Activated CD8-positive, alpha-beta T cell treated with anti-CD3 and anti-CD28 coated beads, Interleukin-2, amount 10 ng/mL, durations not matched to agents 7 days and 5 days (primary cell): ENCODE results near the gene BTAF1. TPM values are rescaled to one million over a fixed set of nuclear protein-coding genes. Genes with fewer than 3 reads are reported as not detected.

ENCODE experiments used
- ATAC-seq: fragments of 150-1000 bp; cut with Tn5 transposase; one replicate; pipeline ENCODE4 v1.10.0; 2021; ENCODE audit warnings: moderate library complexity
- CTCF ChIA-PET: fragments of 350-600 bp; sonication (Branson Sonifier 250); formaldehyde crosslinking; loops from one replicate; lab custom pipeline; 2021; ENCODE audit warnings: antibody characterized with exemption; lab: Charles Lee
- POLR2A ChIA-PET: fragments of 350-600 bp; sonication (Branson Sonifier 250); formaldehyde crosslinking; loops from one replicate; lab custom pipeline; 2021; ENCODE audit warnings: antibody characterized with exemption; lab: Charles Lee
- DNase-seq: peaks from one replicate; pipeline ENCODE4 v3.0.0-alpha.2; 2020
- H3K27ac Mint-ChIP-seq: one replicate; pipeline ENCODE4 v1.8.0; 2021; ENCODE audit warnings: mild to moderate bottlenecking, mixed read lengths
- H3K27me3 Mint-ChIP-seq: one replicate; pipeline ENCODE4 v1.8.0; 2021; ENCODE audit warnings: low read depth, mixed read lengths
- H3K36me3 Mint-ChIP-seq: one replicate; pipeline ENCODE4 v1.8.0; 2021; ENCODE audit warnings: low read depth, mixed read lengths
- H3K4me1 Mint-ChIP-seq: one replicate; pipeline ENCODE4 v1.8.0; 2021; ENCODE audit warnings: low read depth, mixed read lengths
- H3K4me3 Mint-ChIP-seq: one replicate; pipeline ENCODE4 v1.8.0; 2021; ENCODE audit warnings: mild to moderate bottlenecking, mixed read lengths
- H3K9me3 Mint-ChIP-seq: one replicate; pipeline ENCODE4 v1.8.0; 2022; ENCODE audit warnings: mixed read lengths; ENCODE audit not compliant: insufficient read depth
- total RNA-seq, 2 experiments: library from RNA; stranded (reverse); gene quantifications; one replicate each; pipeline ENCODE4 v1.2.3, GENCODE V29; 2021

The BTAF1 gene
- total RNA-seq, 2 experiments from 2014 or later = 40.9 to 41.0 TPM

GRCh38 chr10:91944880-91945630, 21.5 kb downstream of the BTAF1 start:
- ChIA-PET CTCF (no interaction called here), POLR2A (interaction anchor here (1.7 kb wide), 1 partner anchor 21 kb away, joined by 6 read pairs; the partner anchor contains the start of gene BTAF1)
- peak; percentile 87 for ATAC-seq
- Mint-ChIP-seq H3K4me1 (peaks cover 23% of the 10 kb centered on the region), H3K27me3 (no peaks in the 10 kb centered on the region), H3K27ac (peak overlapping the region; percentile 78), H3K36me3 (peaks cover 41% of the 10 kb centered on the region), H3K4me3 (no peak overlapping the region), H3K9me3 (no peaks in the 10 kb centered on the region)
- peak; percentile 23 for DNase-seq

- ChIA-PET POLR2A (no interaction called here), CTCF (interaction anchor here (1.4 kb wide), 1 partner anchor 11 kb away, joined by 3 read pairs; no protein-coding TSS in a partner anchor)
- Mint-ChIP-seq H3K4me1 (no peaks in the 10 kb centered on the region), H3K4me3 (no peak overlapping the region), H3K27me3 (no peaks in the 10 kb centered on the region), H3K36me3 (peaks cover 54% of the 10 kb centered on the region), H3K9me3 (no peaks in the 10 kb centered on the region), H3K27ac (no peak overlapping the region)
- DNase-seq (no peak), ATAC-seq (no peak)
These were observed 30.1 kb downstream of the BTAF1 start for GRCh38 chr10:91953600-91954160.

- ATAC-seq (no peak), DNase-seq (no peak)
- no peaks in the 10 kb centered on the region for H3K27me3 Mint-ChIP-seq
- H3K36me3 Mint-ChIP-seq = peaks cover 61% of the 10 kb centered on the region
- no peaks in the 10 kb centered on the region for H3K9me3 Mint-ChIP-seq
- H3K27ac Mint-ChIP-seq = no peak overlapping the region
- ChIA-PET CTCF (interaction anchor here (1.4 kb wide), 1 partner anchor 9 kb away, joined by 3 read pairs; no protein-coding TSS in a partner anchor), POLR2A (no interaction called here)
- H3K4me3 Mint-ChIP-seq = no peak overlapping the region
- H3K4me1 Mint-ChIP-seq = no peaks in the 10 kb centered on the region
These were observed 31.5 kb downstream of the BTAF1 start for GRCh38 chr10:91955114-91955513.

- H3K27ac Mint-ChIP-seq = no peak overlapping the region
- ATAC-seq (no peak), DNase-seq (no peak)
- POLR2A ChIA-PET = no interaction called here
- no peaks in the 10 kb centered on the region for H3K4me1 Mint-ChIP-seq
- no peaks in the 10 kb centered on the region for H3K27me3 Mint-ChIP-seq
- peaks cover 58% of the 10 kb centered on the region for H3K36me3 Mint-ChIP-seq
- no peak overlapping the region for H3K4me3 Mint-ChIP-seq
- H3K9me3 Mint-ChIP-seq = no peaks in the 10 kb centered on the region
- CTCF ChIA-PET = no interaction called here
These were observed 33.5 kb downstream of the BTAF1 start for GRCh38 chr10:91957091-91957490.

GRCh38 chr10:91969297-91969696, 45.7 kb downstream of the BTAF1 start:
- no peaks in the 10 kb centered on the region for H3K9me3 Mint-ChIP-seq
- CTCF ChIA-PET = no interaction called here
- no peak overlapping the region for H3K4me3 Mint-ChIP-seq
- ATAC-seq = no peak
- H3K4me1 Mint-ChIP-seq = peaks cover 12% of the 10 kb centered on the region
- no peak for DNase-seq
- no peak overlapping the region for H3K27ac Mint-ChIP-seq
- peaks cover 65% of the 10 kb centered on the region for H3K36me3 Mint-ChIP-seq
- POLR2A ChIA-PET = no interaction called here
- H3K27me3 Mint-ChIP-seq = no peaks in the 10 kb centered on the region

GRCh38 chr10:91974960-91975359, 51.4 kb downstream of the BTAF1 start:
- Mint-ChIP-seq H3K36me3 (peaks cover 67% of the 10 kb centered on the region), H3K9me3 (no peaks in the 10 kb centered on the region), H3K4me3 (no peak overlapping the region), H3K27me3 (no peaks in the 10 kb centered on the region), H3K27ac (no peak overlapping the region), H3K4me1 (peaks cover 17% of the 10 kb centered on the region)
- ChIA-PET POLR2A (no interaction called here), CTCF (no interaction called here)
- DNase-seq (no peak), ATAC-seq (no peak)

- POLR2A ChIA-PET = interaction anchor here (1.0 kb wide), 1 partner anchor 52 kb away, joined by 4 read pairs; the partner anchor contains the start of gene BTAF1
- Mint-ChIP-seq H3K4me1 (peaks cover 17% of the 10 kb centered on the region), H3K27me3 (no peaks in the 10 kb centered on the region), H3K36me3 (peaks cover 64% of the 10 kb centered on the region), H3K9me3 (no peaks in the 10 kb centered on the region), H3K27ac (no peak overlapping the region), H3K4me3 (no peak overlapping the region)
- CTCF ChIA-PET = interaction anchor here (1.2 kb wide), 1 partner anchor 11 kb away, joined by 3 read pairs; no protein-coding TSS in a partner anchor
- DNase-seq = no peak
- no peak for ATAC-seq
These were observed 51.9 kb downstream of the BTAF1 start for GRCh38 chr10:91975438-91975837.

- Mint-ChIP-seq H3K9me3 (no peaks in the 10 kb centered on the region), H3K4me1 (peaks cover 17% of the 10 kb centered on the region), H3K4me3 (no peak overlapping the region), H3K36me3 (peaks cover 60% of the 10 kb centered on the region), H3K27ac (no peak overlapping the region), H3K27me3 (no peaks in the 10 kb centered on the region)
- ATAC-seq (no peak), DNase-seq (no peak)
- ChIA-PET CTCF (interaction anchor here (1.2 kb wide), 1 partner anchor 12 kb away, joined by 3 read pairs; no protein-coding TSS in a partner anchor), POLR2A (interaction anchor here (0.6 to 1.0 kb wide), 2 partner anchors 53 to 1223 kb away, joined by 3 to 4 read pairs; partner anchors contain the start of gene BTAF1)
These were observed 52.9 kb downstream of the BTAF1 start for GRCh38 chr10:91976317-91977051.

- no peak overlapping the region for H3K27ac Mint-ChIP-seq
- no peaks in the 10 kb centered on the region for H3K27me3 Mint-ChIP-seq
- no peak for DNase-seq
- ATAC-seq = no peak
- ChIA-PET POLR2A (no interaction called here), CTCF (no interaction called here)
- H3K36me3 Mint-ChIP-seq = peaks cover 58% of the 10 kb centered on the region
- H3K4me3 Mint-ChIP-seq = no peak overlapping the region
- H3K9me3 Mint-ChIP-seq = no peaks in the 10 kb centered on the region
- H3K4me1 Mint-ChIP-seq = peaks cover 20% of the 10 kb centered on the region
These were observed 53.9 kb downstream of the BTAF1 start for GRCh38 chr10:91977491-91977890.

GRCh38 chr10:91978585-91978984, 55.0 kb downstream of the BTAF1 start:
- peaks cover 24% of the 10 kb centered on the region for H3K4me1 Mint-ChIP-seq
- H3K9me3 Mint-ChIP-seq = no peaks in the 10 kb centered on the region
- no peak overlapping the region for H3K27ac Mint-ChIP-seq
- H3K36me3 Mint-ChIP-seq = peaks cover 62% of the 10 kb centered on the region
- ChIA-PET POLR2A (no interaction called here), CTCF (interaction anchor here (1.2 kb wide), 1 partner anchor 55 kb away, joined by 3 read pairs; the partner anchor contains the start of gene BTAF1)
- H3K4me3 Mint-ChIP-seq = no peak overlapping the region
- no peak for DNase-seq
- H3K27me3 Mint-ChIP-seq = no peaks in the 10 kb centered on the region
- ATAC-seq = no peak

- peaks cover 27% of the 10 kb centered on the region for H3K4me1 Mint-ChIP-seq
- CTCF ChIA-PET = no interaction called here
- no peaks in the 10 kb centered on the region for H3K9me3 Mint-ChIP-seq
- peaks cover 70% of the 10 kb centered on the region for H3K36me3 Mint-ChIP-seq
- H3K4me3 Mint-ChIP-seq = no peak overlapping the region
- no peaks in the 10 kb centered on the region for H3K27me3 Mint-ChIP-seq
- ATAC-seq = no peak
- no peak overlapping the region for H3K27ac Mint-ChIP-seq
- POLR2A ChIA-PET = no interaction called here
- no peak for DNase-seq
These were observed 56.7 kb downstream of the BTAF1 start for GRCh38 chr10:91980319-91980718.
